HG02943 (cell line): ENCODE data around the gene PCLAF.
"Not testable (repeated sequence)": the region's sequence is repeated elsewhere in the genome, so short reads cannot be mapped to it uniquely, and the experiment has no call there.

Experiments used
- ATAC-seq: cut with Tn5 transposase; IDR thresholded peaks from one replicate; pipeline ENCODE4 v1.9.1; 2021; ENCODE audit warnings: mild to moderate bottlenecking, low read depth, moderate library complexity; ENCODE audit not compliant: unreplicated experiment

Gene PCLAF

DNA sequence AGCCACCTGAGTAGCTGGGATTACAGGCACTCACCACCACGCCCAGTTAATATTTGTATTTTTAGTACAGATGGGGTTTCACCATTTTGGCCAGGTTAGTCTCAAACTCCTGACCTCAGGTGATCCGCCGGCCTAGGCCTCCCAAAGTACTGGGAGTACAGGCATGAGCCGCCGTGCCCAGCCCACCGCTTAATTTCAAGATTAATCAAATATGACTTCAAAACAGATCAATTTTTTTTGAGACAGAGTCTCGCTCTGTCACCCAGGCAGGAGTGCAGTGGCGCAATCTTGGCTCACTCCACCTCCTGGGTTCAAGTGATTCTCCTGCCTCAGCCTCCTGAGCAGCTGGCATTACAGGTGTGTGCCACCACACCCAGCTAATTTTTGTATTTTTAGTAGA is 9.9 kb downstream of the PCLAF start:
- not testable (repeated sequence) for ATAC-seq

GRCh38 chr15:64369078-64369607 is 12.1 kb downstream of the PCLAF start:
- ATAC-seq: no peak

GRCh38 chr15:64361259-64361658 is 20.0 kb downstream of the PCLAF start:
- no peak for ATAC-seq

GRCh38 chr15:64356710-64357040 is 24.6 kb downstream of the PCLAF start:
- no peak for ATAC-seq

DNA sequence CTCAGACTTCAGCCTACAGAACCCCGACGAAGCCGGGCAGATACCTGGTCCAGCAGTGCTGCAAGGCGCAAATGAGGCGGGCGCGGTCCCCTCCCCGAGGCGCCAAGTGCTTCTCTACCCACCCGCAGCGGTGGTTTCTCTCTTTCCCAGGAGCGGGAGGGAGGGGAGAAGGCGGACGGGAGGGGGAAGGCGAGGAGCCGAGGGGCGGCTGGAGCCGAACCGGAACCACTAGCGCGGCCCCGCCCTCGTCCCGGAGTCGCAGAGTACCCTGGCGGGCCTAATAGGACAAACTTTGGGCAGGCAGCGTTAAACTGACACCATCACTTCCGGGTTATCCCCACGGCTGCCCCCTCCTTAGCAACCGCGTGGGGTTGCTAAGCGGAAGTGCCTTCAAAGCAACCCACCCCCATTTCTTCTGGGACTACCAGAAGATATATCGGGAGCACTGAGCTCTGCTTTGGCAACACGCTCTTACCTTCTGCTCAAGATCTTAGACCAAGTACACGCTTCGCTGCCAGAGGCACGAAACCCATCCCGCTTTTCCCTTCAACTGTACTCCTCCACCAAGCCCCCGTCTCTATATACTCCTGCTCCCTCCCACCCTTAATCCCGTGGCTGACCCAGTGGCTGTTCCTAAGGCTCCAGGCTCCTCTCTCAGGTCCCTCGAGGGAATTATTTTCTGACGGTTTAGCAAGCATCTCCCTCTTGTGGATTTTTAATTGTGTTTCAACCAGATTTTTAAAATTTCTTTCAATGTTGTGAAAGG is 25.1 kb downstream of the PCLAF start, which contains the start of gene CSNK1G1:
CSNK1G1 (minus strand) TSS at position 230 of the 766 bp plus-strand sequence. CDS start 55,674 bp downstream, outside the sequence.
- peak; percentile 97 for ATAC-seq

- peak; percentile 18 for ATAC-seq
Measured at GRCh38 chr15:64355348-64355943, 25.8 kb downstream of the PCLAF start.

- no peak for ATAC-seq
Measured at GRCh38 chr15:64354688-64355344, 26.4 kb downstream of the PCLAF start.

GRCh38 chr15:64351265-64351664 is 30.0 kb downstream of the PCLAF start:
- no peak for ATAC-seq

- no peak for ATAC-seq
Measured at GRCh38 chr15:64349375-64349774, 31.9 kb downstream of the PCLAF start.

DNA sequence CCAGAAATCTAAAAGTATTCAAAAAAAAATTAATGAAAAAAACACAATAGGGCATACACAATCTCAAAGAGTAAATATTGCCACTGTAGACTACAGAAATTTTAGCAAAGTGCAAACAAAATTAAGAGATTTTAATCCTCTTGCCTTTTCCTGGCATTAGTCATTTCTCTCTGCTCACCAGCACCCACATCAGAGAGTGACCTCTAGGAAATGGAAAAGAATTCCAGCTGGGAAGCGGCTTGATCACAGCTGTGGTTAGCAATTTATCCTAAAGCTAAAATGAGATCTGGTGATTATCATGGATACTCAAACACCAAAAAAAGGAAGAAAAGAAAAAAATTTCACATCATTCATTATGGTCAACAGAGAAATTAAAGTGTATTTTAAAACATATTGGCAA is 32.8 kb downstream of the PCLAF start:
- ATAC-seq: no peak

DNA sequence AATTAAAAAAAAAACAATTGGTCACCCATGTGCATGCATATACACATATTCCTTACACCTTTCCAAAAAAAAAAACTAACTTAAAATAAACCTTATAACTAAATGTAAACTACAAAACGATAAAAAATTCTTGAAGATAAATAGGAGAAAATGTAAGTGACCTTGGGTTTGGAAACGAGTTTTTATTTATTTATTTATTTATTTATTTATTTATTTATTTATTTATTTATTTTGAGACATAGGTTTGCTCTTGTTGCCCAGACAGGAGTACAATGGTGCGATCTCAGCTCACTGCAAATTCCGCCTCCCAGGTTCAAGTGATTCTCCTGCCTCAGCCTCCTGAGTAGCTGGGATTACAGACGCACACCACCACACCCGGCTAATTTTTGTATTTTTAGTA is 35.0 kb downstream of the PCLAF start:
- not testable (repeated sequence) for ATAC-seq

DNA sequence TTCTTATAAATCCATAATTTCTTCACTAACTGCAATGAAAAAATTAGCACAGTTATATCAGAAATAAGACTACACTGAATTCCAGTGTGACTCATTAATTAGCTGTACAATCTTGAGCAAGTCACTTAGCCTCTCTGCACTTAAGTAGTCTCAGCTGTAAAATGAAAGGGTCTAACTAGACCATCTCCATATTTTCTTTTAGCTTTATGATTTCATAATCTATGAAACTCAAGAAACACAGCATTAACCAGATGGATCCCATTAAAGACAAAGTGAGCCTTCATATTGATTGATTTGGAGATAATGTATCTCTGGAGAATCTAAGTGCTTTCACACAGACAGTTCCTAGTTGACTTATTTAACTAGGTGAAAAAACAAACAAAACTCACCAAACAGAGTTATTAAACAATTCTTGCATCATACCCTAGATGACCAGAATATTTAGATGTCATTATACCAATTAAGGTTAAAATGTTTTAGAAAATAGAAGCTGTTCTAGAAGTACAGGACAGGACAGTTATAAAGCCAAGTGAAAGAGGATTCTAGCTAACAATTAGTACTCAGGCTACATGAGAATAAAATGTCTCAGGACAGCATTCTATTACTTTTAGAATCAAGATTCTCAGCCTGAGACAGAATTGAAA is 36.5 kb downstream of the PCLAF start:
- no peak for ATAC-seq

- ATAC-seq: no peak
Measured at GRCh38 chr15:64343841-64344240, 37.4 kb downstream of the PCLAF start.

DNA sequence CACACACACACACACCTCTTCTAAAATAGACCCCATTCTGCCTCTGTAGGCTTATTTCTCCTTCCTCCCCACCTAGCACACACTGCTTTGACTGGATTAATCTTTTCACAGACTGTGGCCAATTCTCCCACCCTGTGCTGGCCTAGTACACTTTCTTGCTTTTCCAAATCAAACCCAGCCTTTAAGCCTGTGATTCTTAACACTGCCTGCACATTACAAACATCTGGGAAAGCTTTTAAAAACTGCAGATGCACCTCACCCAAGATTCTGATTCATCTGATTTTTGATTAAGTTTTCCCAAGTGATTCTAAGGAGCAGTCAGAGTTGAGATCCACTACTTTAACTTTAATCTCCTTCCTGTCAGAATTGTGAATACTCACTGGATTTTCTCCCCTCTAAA is 38.0 kb downstream of the PCLAF start:
- no peak for ATAC-seq

- ATAC-seq: no peak
Measured at GRCh38 chr15:64341961-64342360, 39.3 kb downstream of the PCLAF start.

DNA sequence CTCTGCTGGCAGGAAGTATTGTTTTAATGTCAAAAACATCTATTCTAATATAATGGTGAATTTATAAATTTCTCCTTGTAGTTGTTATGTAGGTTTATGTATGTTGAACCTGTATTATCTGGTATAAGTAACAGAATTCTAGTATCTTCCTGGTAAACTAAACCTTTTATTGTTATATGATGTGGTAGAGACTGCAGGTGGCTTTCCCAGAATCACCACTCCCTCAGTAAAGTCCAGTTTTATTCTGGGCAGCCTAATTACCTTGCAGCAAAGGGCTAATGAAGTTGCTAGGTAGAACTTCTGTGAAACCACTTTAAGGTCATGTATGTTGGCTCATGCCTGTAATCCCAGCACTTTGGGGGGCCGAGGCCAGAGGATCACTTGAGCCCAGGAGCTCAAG is 40.9 kb downstream of the PCLAF start:
- no peak for ATAC-seq

DNA sequence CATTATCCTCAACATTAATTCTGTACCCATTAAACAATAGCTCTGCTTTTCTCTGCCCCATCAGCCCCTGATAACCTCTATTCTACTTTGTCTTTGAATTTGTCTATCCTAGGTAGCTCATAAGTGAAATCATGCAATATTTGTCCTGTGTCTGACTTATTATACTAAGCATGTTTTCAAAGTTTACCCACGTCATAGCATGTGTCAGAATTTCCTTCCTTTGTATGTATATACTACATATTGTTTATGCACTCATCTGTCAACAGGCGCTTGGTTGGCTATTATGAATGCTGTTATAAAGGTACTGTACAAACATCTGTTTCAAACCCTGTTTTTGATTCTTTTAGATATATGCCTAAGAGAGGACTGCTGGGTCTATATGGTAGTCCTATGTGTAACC is 43.5 kb downstream of the PCLAF start:
- ATAC-seq: no peak

- ATAC-seq: no peak
Measured at GRCh38 chr15:64333986-64334929, 47.0 kb downstream of the PCLAF start.

DNA sequence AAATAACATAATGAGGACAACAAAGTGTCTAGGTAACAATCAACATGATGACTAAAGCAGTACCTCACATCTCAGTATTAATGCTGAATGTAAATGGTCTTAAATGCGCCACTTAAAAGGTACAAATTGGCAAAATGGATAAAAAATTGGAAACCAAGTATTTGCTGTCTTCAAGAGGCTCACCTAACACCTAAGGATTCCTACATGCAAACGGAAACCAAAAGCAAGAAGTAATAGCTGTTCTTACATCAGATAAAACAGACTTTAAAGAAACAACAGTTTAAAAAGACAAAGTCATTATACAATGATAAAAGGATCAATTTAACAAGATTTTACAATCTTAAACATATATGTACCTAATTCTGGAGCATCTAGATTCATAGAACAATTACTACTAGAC is 47.7 kb downstream of the PCLAF start:
- no peak for ATAC-seq

- not testable (repeated sequence) for ATAC-seq
Measured at GRCh38 chr15:64331668-64332067, 49.6 kb downstream of the PCLAF start.
